Measurements from ENCODE around the gene LENG8.
"Not testable (repeated sequence)": the region's sequence is repeated elsewhere in the genome, so short reads cannot be mapped to it uniquely, and the experiment has no call there.

The LENG8 gene

DNA sequence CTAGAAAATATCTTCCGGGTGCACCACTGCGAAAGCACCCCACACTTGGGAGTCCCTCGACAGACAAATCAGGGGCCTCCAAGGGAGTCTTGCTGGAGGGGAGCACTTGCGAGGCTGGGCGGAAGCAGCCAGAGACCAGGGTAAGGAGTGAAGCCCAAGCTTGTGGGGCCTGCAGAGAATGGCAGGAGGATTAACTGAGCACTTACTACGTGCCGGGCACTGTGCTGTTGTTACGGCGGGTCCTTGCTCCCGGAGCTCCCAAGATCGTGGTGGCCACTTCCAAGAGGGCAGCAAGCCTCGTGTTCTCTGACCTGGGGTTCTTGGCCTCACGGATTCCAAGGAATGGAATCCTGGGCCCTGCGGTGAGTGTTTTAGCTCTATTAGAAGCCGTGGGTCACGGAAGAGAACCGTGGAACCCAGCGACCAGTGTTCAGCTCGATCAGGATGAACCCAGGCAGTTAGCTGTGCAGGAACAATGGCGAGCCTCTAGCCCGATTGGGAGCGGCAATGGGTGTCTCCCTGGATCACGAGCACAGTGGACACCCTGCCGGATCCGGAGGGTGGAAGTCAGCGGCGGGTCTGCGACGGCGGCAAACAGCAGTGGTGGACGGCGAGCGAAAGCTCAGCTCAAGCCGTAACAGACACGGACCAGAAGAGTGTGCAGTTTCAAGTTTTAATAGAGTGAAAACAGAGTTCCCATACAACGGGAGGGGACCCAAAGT lies 24.2 kb upstream of the LENG8 start:
- DNase-seq = no peak

- DNase-seq = no peak
Observed at GRCh38 chr19:54425382-54425723, 23.6 kb upstream of the LENG8 start.

DNA sequence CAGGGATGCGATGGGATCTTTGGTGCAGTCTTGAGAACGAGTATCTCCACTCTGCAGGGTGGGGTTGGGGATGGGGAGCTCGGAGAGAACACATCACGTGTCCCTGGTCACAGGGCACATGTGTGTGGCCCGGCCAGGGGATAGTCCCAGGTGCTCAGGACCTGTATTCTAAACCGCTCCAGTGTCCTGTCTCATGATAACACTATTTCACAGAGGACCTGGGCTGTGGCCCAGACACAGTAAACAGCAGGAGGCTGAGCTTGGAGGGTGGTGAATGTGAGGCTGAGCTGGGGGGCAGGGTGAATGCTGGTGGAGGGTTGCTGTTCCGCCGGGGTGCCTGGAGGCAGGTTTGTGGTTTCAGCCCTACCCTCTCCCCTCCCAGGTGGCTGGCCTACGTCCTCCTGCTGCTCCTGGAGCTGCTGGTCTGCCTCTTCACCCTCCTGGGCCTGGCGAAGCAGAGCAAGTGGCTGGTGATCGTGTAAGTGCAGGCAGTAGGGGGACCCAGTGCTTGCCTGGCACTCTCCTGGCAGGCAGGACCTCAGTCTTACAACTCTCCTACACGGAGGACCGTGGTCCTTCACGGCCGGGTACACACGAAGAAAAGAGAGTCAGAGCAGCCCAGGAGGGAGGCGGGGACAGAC lies 22.6 kb upstream of the LENG8 start:
- DNase-seq = no peak

GRCh38 chr19:54427586-54427985 lies 21.4 kb upstream of the LENG8 start:
- no peak for DNase-seq

- DNase-seq = no peak
Observed at GRCh38 chr19:54428323-54429175, 20.4 kb upstream of the LENG8 start.

- no peak for DNase-seq
Observed at GRCh38 chr19:54429176-54429495, 19.9 kb upstream of the LENG8 start.

DNA sequence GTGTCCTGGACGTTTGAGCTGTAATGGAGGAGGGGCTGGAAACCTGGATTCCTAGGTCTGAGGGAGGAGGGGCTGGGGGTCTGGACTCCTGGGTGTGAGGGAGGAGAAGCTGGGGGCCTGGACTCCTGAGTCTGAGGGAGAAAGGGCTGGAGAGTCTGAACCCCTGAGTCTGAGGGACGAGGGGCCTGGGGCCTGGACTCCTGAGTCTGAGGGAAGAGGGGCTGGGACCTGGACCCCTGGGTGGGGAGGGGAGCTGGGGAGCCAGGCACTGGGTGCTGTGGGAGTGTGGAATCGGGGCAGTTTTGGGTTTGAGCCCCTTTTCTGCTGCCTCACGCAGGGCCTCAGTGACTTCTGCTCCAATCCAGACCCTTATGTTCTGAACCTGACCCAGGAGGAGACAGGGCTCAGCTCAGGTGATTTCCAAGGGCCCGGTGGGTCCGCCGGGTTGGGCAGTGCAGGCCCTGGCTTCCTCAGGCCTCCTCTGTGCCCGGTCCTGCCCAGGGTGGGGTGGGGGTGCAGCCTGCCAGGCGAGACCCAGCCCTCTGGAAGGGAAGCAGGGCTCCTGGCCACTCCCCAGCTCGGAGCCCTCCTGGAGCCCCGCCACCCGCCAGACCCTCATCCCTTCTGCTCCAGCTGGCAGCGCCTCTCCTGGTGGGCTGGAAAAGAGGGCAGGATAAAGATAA lies 19.3 kb upstream of the LENG8 start:
- DNase-seq = no peak

DNA sequence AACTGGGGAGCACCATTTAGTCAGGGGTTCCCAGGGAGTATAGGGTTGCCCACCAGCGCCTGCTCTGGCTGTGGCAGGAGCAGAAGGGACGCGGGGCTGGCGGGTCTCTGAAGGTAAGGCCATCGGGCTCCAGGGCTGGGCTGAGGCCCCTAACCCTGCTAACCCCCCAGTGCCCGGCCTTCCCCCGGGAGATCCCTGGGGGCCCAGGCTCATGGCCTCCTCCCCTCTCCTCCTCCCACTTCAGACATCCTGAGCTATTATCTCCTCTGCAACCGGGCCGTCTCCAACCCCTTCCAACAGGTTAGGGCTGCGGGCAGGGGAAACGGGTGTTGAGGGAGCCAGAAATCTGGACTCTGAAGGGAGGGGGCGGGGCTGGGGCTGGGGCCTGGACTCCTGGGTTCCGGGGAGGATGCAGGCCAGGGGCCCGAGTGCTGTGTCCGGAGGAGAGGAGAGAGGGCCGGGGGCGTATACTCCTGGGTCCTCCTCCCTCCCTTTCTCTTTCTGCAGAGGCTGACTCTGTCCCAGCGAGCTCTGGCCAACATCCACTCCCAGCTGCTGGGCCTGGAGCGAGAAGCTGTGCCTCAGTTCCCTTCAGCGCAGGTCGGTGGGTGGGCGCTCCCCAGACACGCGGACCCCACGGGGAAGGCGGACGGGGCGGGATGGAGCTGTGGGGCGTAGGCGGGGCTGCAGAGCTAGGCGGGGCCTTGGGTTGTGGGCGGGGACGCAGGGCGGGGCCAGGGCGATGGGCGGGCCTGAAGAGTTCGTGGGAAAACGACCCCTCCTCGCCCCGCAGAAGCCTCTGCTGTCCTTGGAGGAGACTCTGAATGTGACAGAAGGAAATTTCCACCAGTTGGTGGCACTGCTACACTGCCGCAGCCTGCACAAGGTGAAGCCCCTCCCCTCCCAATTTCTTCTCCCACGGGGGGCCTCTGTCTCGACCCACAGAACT lies 18.4 kb upstream of the LENG8 start:
- DNase-seq = peak; percentile 21

DNA sequence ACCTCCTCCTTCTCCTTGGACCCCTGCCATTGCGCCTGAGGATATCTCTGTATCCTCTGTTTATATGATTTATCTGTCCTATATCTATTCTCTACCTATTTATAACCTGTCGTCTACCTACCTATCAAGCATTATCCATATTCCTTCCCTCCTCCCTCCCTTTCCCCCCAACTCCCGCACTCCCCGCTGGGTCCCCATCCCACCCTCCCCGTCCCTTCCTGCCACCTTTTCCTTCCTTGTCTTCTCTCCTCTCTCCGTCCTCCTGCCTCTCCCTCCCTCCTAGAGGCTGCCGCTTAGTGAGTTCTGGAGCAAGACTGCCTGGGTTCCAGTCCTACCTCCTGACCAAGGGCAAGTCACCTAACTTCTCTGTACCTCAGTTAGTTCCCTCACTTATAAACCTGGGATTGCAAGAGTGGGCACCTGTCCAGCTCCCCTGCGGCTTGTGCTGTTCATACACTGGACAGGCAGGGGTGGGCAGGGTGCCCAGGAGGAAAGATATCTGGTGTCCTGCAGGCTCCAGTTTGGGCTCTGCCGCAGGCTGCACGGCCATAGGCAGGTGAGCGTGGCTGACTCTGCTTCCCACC lies 17.7 kb upstream of the LENG8 start:
- DNase-seq = peak; percentile 63

GRCh38 chr19:54432144-54432738 lies 16.8 kb upstream of the LENG8 start:
- DNase-seq = no peak

DNA sequence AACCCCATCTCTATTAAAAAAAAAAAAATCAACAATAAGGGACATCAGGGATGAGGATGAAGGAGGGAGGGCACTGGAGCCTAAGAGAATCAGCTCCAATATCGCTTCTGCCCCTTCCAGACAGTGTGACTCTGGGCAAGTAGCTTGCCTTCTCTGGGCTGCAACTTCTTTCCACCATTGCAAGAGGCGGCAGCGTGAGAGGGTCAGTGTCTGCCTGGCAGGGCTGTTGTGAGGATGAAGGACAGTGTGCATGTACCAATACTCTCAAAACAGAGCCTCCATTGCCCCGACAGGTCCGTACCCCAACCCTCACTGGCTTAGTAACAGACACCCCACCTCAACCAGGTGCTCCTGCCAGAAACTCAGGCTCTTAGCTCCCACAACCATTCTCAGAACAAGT lies 15.3 kb upstream of the LENG8 start:
- no peak for DNase-seq

- no peak for DNase-seq
Observed at GRCh38 chr19:54434112-54434872, 14.7 kb upstream of the LENG8 start.

DNA sequence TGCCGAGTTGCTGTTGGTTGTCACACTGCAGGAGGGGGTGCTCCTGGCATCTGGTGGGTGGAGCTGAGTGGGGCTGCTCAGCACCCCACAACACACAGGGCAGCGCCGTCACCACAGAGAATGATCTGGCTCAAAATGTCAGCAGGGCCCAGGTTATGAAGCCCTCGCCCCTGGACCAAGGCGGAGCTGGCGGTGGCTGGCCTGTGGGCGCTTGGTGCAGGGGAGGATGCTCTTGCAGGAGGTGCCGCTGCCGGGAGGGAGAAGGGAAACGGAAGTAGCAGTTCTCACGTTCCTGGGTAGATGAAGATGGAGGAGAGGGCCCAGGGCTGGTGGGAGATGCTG lies 14.2 kb upstream of the LENG8 start:
- DNase-seq = no peak

DNA sequence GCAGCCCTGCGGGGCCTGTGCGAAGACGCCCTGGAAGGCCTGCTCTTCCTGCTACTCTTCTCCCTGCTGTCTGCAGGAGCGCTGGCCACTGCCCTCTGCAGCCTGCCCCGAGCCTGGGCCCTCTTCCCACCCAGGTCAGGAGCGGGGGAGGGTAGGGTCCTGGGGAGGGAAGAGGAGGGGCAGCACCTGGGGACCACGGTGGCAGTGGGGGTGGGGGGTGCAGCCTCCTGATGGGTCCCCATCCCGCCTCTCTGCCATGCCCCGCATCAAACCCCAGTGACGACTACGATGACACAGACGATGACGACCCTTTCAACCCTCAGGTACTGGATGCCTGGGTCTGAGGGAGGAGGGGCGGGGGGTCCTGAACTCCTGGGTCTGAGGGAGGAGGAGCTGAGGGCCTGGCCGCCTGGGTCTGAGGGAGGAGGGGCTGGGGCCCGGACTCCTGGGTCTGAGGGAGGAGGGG lies 13.4 kb upstream of the LENG8 start:
- DNase-seq = no peak

DNA sequence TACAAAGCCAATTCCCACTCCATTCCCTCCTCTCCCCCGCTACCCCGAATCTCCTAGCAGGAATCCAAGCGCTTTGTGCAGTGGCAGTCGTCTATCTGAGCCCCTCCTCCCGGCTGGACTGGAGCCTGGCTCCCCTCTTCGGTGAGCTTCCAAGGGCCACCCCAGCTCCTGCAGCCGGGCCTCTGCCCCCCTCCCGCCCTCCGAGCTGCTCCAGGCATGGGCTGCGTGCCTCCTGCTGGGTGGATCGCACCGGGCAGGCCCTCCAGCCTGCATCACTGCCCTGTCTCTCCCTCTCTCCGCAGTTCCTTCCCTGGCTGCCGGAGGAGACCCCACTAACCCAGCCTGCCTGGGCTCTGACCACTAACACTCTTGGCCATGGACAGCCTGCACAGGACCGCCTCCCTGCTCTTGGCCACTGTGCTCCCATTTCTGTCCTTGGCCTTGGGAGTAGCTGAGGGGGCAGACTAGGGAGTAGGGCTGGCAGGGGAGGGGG lies 12.9 kb upstream of the LENG8 start:
- no peak for DNase-seq

DNA sequence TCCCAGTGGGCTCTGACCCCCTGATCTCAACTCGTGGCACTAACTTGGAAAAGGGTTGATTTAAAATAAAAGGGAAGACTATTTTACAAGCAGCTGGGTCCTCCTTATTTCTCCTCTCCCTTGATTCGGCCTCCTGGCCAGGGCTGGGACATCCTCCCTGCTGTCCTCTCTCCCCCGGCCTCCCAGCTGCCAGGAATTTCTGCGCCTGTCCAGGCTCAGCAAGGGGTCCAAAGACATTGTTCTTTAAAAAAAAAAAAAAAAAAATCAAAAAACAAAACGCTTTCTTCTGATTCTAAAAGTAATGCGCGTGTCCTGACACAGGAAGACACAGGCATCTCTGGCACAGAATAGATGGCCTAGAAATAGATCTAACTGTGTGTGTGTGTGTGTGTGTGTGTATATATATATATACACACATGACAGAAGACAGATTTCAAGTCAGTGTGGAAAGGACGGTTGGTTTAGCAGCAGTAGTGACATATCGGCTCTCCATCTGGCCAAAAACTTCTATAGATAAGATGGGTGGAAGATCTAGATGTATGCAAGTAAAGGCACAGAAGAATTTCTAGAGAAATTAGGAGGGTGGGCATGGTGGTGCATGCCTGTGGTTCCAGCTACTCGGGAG lies 12.3 kb upstream of the LENG8 start:
- no peak for DNase-seq

- DNase-seq = no peak
Observed at GRCh38 chr19:54439174-54439851, 9.7 kb upstream of the LENG8 start.

- DNase-seq = no peak
Observed at GRCh38 chr19:54440641-54441040, 8.4 kb upstream of the LENG8 start.

DNA sequence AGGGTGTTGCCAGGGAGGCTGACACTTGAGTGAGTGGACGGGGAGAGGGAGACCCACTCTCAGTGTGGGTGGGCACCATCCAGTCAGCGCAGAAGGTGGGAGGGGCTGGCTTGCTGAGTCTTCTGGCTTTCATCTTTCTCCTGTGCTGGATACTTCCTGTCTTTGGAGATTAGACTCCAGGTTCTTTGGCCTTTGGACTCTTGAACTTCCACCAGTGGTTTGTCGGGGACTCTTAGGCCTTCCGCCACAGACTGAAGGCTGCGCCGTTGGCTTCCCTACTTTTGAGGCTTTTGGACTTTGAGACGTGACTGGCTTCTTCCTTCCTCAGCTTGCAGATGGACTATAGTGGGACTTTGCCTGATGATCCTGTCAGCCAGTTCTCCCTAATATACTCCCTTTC lies 4.3 kb upstream of the LENG8 start:
- no peak for DNase-seq

- DNase-seq = not testable (repeated sequence)
Observed at GRCh38 chr19:54446349-54446748, 2.6 kb upstream of the LENG8 start.

Measured in NCI-H146 (cell line).